Myocyte (in vitro differentiated cells): ENCODE measurements around the gene GLIS1. TPM values are rescaled to one million over a fixed set of nuclear protein-coding genes. Genes with fewer than 3 reads are reported as not detected.

Experiments
- DNase-seq: peaks from one replicate; pipeline ENCODE4 v3.0.0-alpha.2; 2012; ENCODE audit warnings: low read depth
- total RNA-seq: library from RNA; depleted of rRNA; stranded (reverse); fragments of >200 nt; gene quantifications from 2 replicates; pipeline ENCODE4 v1.2.3, GENCODE V29; 2014

Gene GLIS1
- total RNA-seq, 1 donor from 2014 or later: 1.9 TPM

DNA sequence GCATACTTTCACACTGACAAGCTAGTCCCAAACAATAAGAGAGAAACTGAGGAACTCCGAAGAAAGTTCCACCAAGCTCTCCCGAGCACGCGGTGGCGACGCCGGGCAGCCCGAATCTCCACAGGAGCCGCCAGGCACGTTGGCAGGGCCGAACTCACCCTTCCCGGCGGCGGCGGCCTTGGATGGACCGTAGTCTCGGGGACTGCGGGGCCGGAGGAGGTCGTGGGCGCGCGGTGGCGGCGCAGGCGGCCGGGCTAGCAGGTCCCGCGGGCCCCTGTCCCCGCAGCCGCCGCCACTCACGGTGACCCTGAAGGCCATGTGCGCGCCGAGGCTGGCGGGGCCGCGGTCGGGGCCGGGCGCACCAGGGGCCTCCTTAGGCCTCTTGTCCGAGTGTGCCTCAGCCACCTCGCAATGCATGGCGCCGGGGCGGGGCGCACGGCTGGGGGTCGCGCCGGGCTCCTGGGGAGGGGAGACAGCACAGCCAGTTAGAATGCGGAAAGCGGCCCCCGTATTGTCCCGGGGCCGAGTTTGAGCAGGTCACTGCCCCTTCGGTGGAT lies 1.2 kb downstream of the GLIS1 start:
- no peak for DNase-seq

DNA sequence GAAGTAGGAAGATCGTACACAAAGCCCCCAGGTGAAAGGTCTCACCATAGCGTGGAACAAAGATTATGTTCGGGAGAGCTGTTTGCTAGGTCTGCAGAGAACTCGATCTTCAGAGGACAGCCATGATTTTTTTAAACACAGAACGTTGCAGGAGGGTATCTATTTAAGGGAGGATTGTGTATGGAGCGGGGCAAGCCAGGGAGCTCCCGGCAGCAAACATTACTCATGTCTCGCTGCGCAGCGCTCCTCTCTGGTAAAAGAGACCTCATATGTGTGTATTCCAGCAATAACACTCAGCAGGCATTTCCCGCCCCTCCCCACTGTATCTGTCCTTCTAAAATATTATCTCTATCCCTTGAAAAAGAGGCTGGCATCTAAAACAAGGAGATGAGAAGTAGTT lies 2.7 kb downstream of the GLIS1 start:
- no peak for DNase-seq

DNA sequence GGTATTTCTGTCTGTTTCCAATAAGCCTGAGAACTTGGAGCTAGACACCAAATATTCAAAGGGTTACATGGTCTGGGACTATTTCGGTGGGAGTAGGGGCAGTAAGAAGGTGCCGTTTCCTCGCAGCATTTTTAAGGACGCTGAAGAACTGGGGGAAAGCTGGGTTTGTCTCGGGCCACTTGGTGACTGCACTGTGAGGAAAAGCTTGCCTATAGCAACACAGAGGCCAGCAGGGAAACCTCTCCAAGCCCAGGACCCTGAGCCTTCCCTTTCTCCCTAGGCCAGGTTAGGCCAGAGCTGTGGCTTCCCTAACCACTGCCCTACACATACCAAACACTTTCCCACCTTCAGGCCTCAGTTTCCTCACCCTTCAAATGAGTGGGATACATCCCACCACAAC lies 3.3 kb downstream of the GLIS1 start:
- DNase-seq: no peak

- no peak for DNase-seq
Observed at GRCh38 chr1:53735261-53735660, 3.7 kb downstream of the GLIS1 start.

GRCh38 chr1:53734650-53735211 lies 4.2 kb downstream of the GLIS1 start:
- peak; percentile 71 for DNase-seq

DNA sequence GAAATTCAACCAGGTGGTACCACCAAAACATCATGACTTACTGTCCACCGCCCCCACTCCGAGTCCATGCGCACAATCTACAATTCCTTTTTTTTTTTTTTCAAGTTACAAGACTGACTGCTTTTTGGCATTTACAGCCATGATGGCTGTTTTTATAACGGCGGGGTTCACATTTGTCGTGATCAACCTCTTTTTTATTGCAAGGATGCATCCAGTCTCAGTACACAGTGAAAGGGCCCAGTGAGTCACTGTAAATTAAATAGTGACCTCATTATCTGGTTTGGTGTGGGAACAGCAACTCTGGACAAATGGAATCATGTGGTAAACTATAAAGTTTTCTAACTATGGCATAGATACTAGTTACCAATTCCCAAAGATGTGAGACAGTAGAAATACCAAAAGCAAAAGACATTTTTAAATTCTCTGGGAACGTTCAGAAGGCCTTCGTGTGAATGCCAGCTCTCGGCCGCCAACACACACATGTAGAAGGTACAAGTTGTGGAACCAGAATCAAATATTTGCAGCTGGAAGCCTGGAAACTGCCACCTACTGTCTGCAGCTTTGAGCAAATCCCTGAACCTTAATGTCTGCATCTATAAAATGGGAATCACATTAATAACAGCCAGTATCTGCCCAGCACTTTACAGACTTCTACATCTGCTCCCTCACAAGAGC lies 4.9 kb downstream of the GLIS1 start:
- DNase-seq: peak; percentile 46

DNA sequence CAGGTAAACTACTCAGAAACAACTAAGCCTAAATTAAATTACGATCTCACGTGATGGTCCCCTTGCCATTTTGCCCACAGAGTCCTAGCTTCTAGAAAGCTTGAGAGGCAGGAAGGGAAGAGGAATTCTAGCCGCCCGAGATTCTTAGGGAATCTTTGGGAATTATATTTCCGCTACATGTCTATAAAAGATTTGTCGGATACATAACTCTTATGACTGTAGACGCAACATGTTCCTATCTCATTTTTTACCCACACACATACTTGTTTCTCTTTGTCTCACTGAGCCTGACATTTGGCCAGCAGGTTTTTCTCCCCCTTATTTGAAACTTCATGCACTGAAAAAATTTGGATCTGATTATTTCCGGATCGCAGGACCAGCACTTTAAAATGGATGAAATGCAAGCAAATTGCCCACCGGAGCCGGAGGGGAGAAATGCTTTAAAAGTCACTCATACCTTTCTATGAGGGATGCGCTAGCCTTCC lies 5.5 kb downstream of the GLIS1 start:
- DNase-seq: no peak

DNA sequence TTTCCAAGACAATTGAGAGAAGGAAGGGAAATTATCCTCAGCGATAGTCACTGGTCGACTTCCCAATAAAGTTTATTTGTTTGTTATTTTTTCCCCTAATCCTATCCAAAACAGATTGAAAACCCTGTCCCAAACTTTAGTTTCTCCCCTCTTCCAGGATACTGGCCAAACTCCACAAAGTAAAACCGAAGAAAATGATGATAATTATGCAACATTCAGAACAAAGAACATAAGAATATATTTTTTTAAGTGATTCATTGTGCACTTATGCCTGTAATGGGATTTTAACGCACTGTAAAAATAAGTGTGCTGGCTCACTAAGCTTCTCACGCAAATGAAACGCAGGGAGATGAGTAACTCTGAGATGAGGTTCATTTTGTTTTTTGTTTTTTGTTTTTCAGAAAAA lies 6.0 kb downstream of the GLIS1 start:
- DNase-seq: peak; percentile 66

DNA sequence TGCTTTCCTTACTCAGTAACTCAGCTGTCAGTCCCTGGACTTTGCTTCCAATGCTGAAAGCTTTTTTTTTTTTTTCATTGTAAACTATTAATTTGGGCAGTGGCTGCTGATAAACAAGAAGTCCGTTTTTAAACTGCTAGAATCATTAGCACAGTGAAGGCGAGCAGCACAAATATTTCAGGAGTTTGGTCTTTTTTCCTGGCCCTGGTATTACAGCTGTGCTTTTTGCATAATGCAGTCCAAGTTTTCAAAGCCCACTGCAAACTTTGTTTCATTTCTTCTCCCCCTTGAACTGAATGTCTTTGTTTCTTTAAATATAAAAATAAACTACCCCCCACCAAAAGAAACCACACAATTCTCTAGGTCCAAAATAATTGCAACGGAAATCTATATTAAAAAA lies 6.6 kb downstream of the GLIS1 start:
- peak; percentile 20 for DNase-seq

GRCh38 chr1:53731779-53732305 lies 7.1 kb downstream of the GLIS1 start:
- DNase-seq: no peak

DNA sequence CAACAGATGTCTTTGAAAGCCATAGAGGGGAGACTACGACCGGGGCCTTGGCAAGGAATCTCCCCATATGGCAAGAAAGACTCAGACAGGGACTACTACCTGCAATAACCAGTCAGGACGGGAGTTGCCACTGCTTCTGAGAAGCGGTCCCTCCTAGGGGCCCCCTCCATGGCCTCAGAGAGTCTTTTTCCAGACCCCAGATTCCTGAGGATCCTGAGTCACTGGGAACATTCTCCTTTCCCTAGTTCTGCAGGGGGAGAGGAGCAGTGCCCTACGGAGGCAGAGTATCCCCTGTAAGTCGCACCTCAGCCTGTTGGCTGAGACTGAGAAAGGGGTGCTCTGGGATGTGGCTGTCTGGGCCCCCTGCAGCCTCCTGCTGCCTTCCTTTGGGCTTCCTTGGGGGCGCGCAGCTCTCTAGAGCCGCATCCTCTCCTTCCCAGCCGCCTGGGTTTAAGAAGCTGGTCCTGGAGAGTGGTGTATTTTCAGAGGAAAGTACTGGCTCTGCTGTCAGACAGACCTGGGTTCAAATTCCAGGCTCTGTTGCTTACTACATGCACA lies 7.8 kb downstream of the GLIS1 start:
- no peak for DNase-seq

- no peak for DNase-seq
Observed at GRCh38 chr1:53730224-53730865, 8.6 kb downstream of the GLIS1 start.

DNA sequence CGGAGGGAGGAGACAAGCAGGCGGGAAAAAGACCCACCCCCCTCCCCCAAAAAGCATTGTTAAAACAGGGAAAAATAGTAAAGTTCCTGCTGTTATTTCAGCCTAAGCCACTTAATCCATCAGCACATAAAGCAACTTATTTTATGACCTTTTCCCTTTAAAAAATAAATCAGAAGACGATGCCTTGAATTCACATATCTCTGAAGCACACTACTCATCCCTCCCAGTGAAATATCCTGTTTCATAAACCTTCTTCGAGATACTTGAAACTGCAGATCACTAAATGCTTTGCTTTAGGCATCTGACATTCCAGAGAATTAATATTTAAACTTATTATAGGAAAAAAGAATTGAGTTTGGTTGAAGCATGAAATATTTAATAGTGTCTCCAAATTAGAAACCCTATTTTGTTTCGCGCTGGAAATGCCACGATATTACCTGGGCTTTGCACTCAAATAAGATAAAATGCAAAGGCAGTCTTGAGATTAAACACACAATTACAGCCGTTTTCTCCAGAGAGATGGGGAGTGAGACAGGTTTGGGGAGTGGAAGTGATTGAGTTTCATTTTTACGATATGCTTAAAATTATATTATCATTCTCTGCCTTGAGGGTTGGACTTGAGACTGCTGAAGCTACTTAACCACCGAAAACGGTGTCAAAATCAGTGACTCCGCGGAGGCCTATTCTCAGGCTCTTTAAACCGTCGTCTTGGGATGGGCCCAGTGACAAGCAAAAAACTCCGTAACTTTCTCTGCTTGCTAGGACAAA lies 9.3 kb downstream of the GLIS1 start:
- no peak for DNase-seq

DNA sequence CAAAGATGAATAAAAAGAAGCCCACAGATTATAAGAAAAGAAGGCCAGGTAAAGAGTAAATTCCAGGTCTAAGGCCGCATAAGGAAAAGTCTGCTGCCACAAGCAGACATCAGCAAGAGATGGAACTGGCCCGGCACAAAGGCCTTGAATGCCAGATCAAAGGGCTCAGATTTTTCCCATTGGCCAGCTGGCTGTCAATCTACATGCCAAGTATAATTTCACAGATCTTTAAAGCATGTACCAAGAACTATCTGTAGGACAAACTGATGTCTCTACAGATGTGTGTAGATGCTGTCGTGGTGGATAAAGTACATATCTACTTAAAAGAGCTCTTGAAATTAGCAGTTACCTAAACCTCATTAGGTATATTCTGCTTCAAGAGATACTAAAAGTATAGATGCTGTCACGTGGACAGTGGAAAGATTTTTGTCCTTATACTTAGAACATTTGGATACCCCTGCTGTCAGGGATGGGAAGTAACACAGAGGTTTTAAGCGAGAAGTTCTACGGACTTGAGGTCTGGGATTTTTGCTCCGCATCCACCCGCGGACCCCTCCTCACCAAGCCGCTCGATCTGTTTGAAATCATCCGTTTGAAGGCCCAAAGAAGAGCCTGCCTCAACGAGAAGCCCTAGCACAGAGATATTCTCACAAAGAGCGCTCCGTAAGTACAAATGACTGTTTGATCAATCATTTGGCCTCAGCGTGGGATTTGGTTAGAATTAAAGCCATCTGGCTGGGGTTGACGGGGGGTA lies 10.1 kb downstream of the GLIS1 start:
- DNase-seq: no peak

DNA sequence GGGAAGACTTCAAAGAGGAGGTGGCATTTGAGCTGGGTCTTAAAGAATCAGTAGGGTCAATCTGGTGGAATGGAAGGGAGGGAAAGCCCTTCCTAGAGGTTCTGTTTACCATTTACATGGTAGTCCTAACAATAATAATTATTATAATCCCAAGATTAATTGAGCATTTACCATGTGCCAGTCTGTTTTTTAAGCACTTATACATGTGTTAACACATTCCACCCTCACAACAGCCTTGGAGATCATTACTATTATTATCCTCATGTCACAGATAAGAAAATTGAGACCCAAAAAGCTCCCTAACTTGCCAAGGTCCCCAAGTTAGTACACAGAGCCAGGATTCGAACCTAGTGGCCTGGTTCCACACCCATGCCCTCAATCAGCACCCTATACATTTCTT lies 10.8 kb downstream of the GLIS1 start:
- no peak for DNase-seq

- no peak for DNase-seq
Observed at GRCh38 chr1:53727461-53728092, 11.4 kb downstream of the GLIS1 start.

DNA sequence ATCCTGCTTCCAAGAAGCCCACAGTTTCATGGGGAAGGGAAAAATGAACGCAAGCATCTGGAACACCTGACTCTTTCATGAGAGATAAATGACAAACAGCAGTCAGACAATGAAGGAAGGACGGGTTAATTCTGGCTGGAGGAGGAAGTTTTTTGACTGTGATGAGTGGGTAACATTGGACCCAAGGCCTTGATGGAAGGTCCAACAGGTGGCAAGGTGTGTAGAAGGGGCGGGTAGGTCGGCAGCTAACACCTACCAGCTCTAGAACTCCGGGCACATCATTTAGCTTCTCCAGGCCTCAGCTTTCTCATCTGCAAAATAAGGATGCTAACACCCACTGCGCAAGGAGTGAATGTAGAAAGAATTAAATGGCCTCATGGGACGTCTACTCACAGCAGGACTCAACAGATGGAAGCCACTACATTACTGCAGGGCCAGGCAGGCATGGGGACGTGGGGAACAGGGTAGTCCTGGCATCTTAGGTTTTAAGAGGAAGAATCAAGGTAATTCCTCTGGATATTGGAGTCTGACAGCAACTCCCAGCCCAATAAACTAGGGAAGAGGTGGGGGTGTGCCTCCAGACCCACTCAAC lies 12.9 kb downstream of the GLIS1 start:
- no peak for DNase-seq

- no peak for DNase-seq
Observed at GRCh38 chr1:53725238-53725689, 13.7 kb downstream of the GLIS1 start.

GRCh38 chr1:53722025-53722424 lies 16.9 kb downstream of the GLIS1 start:
- no peak for DNase-seq
